K562 (cell line): ENCODE results near the gene RNF103. TPM values are rescaled to one million over a fixed set of nuclear protein-coding genes. Genes with fewer than 3 reads are reported as not detected.
A peak's percentile ranks its signal among the peaks of the same experiment; 100 is the strongest.

Source experiments
- ATAC-seq: fragments of 200-7000 bp; cut with Tn5 transposase; 3 replicates; pipeline ENCODE4 v1.9.1; 2020; ENCODE audit warnings: moderate library complexity
- BruUV-seq: library from RNA; stranded (reverse); fragments of 400-500 nt; replicated peaks from 2 replicates; lab custom pipeline; 2021; lab: Mats Ljungman, UMichigan
- CTCF ChIA-PET: fragments of 300-600 bp; formaldehyde crosslinking; extraction: SDS; loops from one replicate; lab custom pipeline; 2021; ENCODE audit warnings: low intra/inter-chr PET ratio; lab: Yijun Ruan, JAX
- POLR2A ChIA-PET: fragments of 300-600, 350-650 bp; sonication (Branson Sonifier 250); formaldehyde crosslinking; extraction: SDS; loops from one replicate; lab custom pipeline; 2021; ENCODE audit warnings: antibody characterized with exemption, inconsistent platforms; lab: Yijun Ruan, JAX
- DNase-seq, 4 experiments: peaks; one replicate each; pipeline versions ENCODE4 v3.0.0 to v3.0.0-alpha.2; 2011 to 2018; ENCODE audit warnings: low spot score in 3 of 4, mixed read lengths in 3 of 4; ENCODE audit errors: extremely low read depth in 1 of 4
- FAIRE-seq: peaks from 2 replicates; lab custom pipeline; 2011; peaks lifted over from hg19 to GRCh38; lab: Jason Lieb, UNC
- H2AFZ ChIP-seq: 2 replicates; pipeline ENCODE4 v1.6.0; 2011; ENCODE audit warnings: low read depth, low read length, control low read depth, inconsistent platforms
- H3K27ac ChIP-seq: fragments of 200-600 bp; 3 replicates; pipeline ENCODE4 v1.8.0; 2011; ENCODE audit warnings: low read depth, mild to moderate bottlenecking, control low read depth, inconsistent platforms, low read length, moderate library complexity, mixed read lengths; ENCODE audit errors: extremely low read depth
- H3K27me3 ChIP-seq, 2 experiments: fragments of 300-600 bp in 1 of 2; 2 replicates in 1 of 2; 3 replicates in 1 of 2; pipeline versions ENCODE4 v1.6.0 to v1.8.0; 2011; ENCODE audit warnings: inconsistent platforms in 2 of 2, low read length in 2 of 2, mild to moderate bottlenecking in 1 of 2, mixed read lengths in 1 of 2, moderate library complexity in 1 of 2; ENCODE audit not compliant: control insufficient read depth in 2 of 2, insufficient read depth in 2 of 2
- H3K36me3 ChIP-seq: fragments of 300-600 bp; 3 replicates; pipeline ENCODE4 v1.8.0; 2011; ENCODE audit warnings: mild to moderate bottlenecking, low read length, inconsistent platforms; ENCODE audit not compliant: control insufficient read depth, insufficient read depth
- H3K4me1 ChIP-seq, 2 experiments: fragments of 200-600 bp in 1 of 2; replicated peaks in 1 of 2; 2 replicates in 1 of 2; 3 replicates in 1 of 2; pipeline versions ENCODE4 v1.5.1 to v1.8.0; 2011; ENCODE audit warnings: inconsistent platforms in 2 of 2, low read length in 2 of 2, mild to moderate bottlenecking in 1 of 2, mixed read lengths in 1 of 2, moderate library complexity in 1 of 2; ENCODE audit not compliant: control insufficient read depth in 2 of 2, insufficient read depth in 2 of 2
- H3K4me2 ChIP-seq: 2 replicates; pipeline ENCODE4 v1.6.1; 2011; ENCODE audit warnings: low read length, control low read depth, inconsistent platforms, mixed read lengths; ENCODE audit not compliant: insufficient read depth
- H3K4me3 ChIP-seq: fragments of 200-600 bp; sonication (generic), shearing (Covaris generic); 2 replicates; pipeline ENCODE4 v1.5.1; 2016; ENCODE audit warnings: control low read depth, inconsistent platforms
- H3K79me2 ChIP-seq: fragments of 200-600 bp; 3 replicates; pipeline ENCODE4 v1.8.0; 2011; ENCODE audit warnings: low read length, inconsistent platforms; ENCODE audit not compliant: control insufficient read depth, insufficient read depth
- H3K9ac ChIP-seq, 2 experiments: 2 replicates each; pipeline versions ENCODE4 v1.6.0 to v1.6.1; 2011; ENCODE audit warnings: low read depth in 2 of 2, low read length in 2 of 2, control low read depth in 1 of 2, inconsistent platforms in 1 of 2, mild to moderate bottlenecking in 1 of 2, mixed read lengths in 1 of 2; ENCODE audit not compliant: insufficient read depth in 1 of 2
- H3K9me1 ChIP-seq: one replicate; pipeline ENCODE4 v1.6.0; 2011; ENCODE audit warnings: inconsistent platforms, mild to moderate bottlenecking, low read length, moderate library complexity; ENCODE audit not compliant: control insufficient read depth, insufficient read depth
- H3K9me3 ChIP-seq: replicated peaks from 2 replicates; pipeline ENCODE4 v1.5.1; 2011; ENCODE audit warnings: low read depth, low read length, inconsistent platforms; ENCODE audit not compliant: control insufficient read depth, insufficient read depth
- H4K20me1 ChIP-seq: replicated peaks from 2 replicates; pipeline ENCODE4 v1.6.1; 2011; ENCODE audit warnings: low read length, inconsistent platforms, mixed read lengths; ENCODE audit not compliant: control insufficient read depth, insufficient read depth
- ATF7 ChIP-seq: fragments of 450-650 bp; IDR thresholded peaks from 2 replicates; pipeline ENCODE4 v1.7.1; 2014; ENCODE audit warnings: mild to moderate bottlenecking, moderate library complexity
- ELF1 ChIP-seq: fragments of 200-800 bp; sonication (Bioruptor generic); IDR thresholded peaks from 2 replicates; pipeline ENCODE4 v1.6.1; 2016; ENCODE audit warnings: missing genetic modification characterization, missing compliant biosample characterization
- HDAC1 ChIP-seq, 2 experiments: fragments of 450-650 bp; IDR thresholded peaks; 2 replicates each; pipeline ENCODE4 v1.6.1; 2016 to 2017; ENCODE audit warnings: inconsistent platforms in 1 of 2, mild to moderate bottlenecking in 1 of 2, moderate library complexity in 1 of 2
- L3MBTL2 ChIP-seq: fragments of 450-650 bp; IDR thresholded peaks from 2 replicates; pipeline ENCODE4 v1.6.1; 2016; ENCODE audit warnings: mild to moderate bottlenecking, moderate library complexity
- MBD1 ChIP-seq: fragments of 250-450 bp; sonication (Bioruptor Pico); IDR thresholded peaks from 2 replicates; pipeline ENCODE4 v1.8.0; 2022; ENCODE audit warnings: inconsistent platforms
- MNT ChIP-seq, 2 experiments: fragments of 450-650 bp; conservative IDR thresholded peaks; 2 replicates each; pipeline ENCODE4 v1.6.1; 2017; ENCODE audit warnings: mild to moderate bottlenecking in 2 of 2, moderate library complexity in 2 of 2
- NR2C2 ChIP-seq, 2 experiments: fragments of 200-800 bp in 1 of 2; sonication (Bioruptor generic) in 1 of 2; sonication (generic) in 1 of 2; formaldehyde crosslinking in 1 of 2; IDR thresholded peaks; 2 replicates each; pipeline versions ENCODE4 v1.6.1 to v1.8.0; 2016 to 2022; ENCODE audit warnings: mild to moderate bottlenecking in 1 of 2, missing compliant biosample characterization in 1 of 2, missing genetic modification characterization in 1 of 2, missing genetic modification reagents in 1 of 2
- POLR2B ChIP-seq: fragments of 450-650 bp; IDR thresholded peaks from 2 replicates; pipeline ENCODE4 v1.6.1; 2018; ENCODE audit warnings: low read depth; ENCODE audit not compliant: partially characterized antibody
- SIN3B ChIP-seq: fragments of 450-650 bp; IDR thresholded peaks from 2 replicates; pipeline ENCODE4 v1.6.1; 2017; ENCODE audit warnings: low read depth, mild to moderate bottlenecking, moderate library complexity
- STAT6 ChIP-seq: sonication (generic); formaldehyde crosslinking; IDR thresholded peaks from 2 replicates; pipeline ENCODE4 v1.8.1; 2023; ENCODE audit warnings: mild to moderate bottlenecking, missing genetic modification reagents
- ZNF699 ChIP-seq: fragments of 250-450 bp; sonication (Bioruptor Pico); IDR thresholded peaks from 2 replicates; pipeline ENCODE4 v1.8.0; 2021; ENCODE audit warnings: mild to moderate bottlenecking, moderate library complexity; ENCODE audit not compliant: insufficient replicate concordance
- WGBS: fragments of 100-300 bp; shearing (Covaris generic); methylation state at CpG from one replicate; pipeline ENCODE4 v1.1.6; 2016; ENCODE audit warnings: low coverage, mixed read lengths; ENCODE audit not compliant: insufficient coverage; ENCODE audit errors: missing lambda C conversion rate; 5-methylcytosine and 5-hydroxymethylcytosine counted together
- in situ Hi-C: fragments of 300-500 bp; cut with MboI; formaldehyde crosslinking; loops from 4 replicates; pipeline ENCODE4 v1.15.0; 2018; ENCODE audit warnings: inconsistent platforms, mixed read lengths
- intact Hi-C: fragments of 100-400 bp; cut with micrococcal nuclease; formaldehyde crosslinking; loops from 2 replicates; pipeline ENCODE4 v1.14.2; 2022
- polyA plus RNA-seq, 8 experiments: library from polyadenylated mRNA; depleted of rRNA in 4 of 8; stranded (reverse) in 5 of 8; unstranded in 3 of 8; fragments of >200 nt; fragmentation: Nextera tagmentation in 2 of 8; fragmentation: Illumina TruSeq in 1 of 8; extraction: Ambion mirVana in 2 of 8; extraction: Trizol in 1 of 8; gene quantifications; 2 replicates each; pipeline versions ENCODE4 v1.2.1 to v1.2.3, GENCODE V29; 2011 to 2014; ENCODE audit warnings: inconsistent platforms in 1 of 8, missing spikeins in 1 of 8
- total RNA-seq, 7 experiments: library from RNA; depleted of rRNA in 6 of 7; stranded (reverse); fragments of >200 nt in 6 of 7; fragmentation: Illumina TruSeq in 2 of 7; extraction: Trizol in 2 of 7; gene quantifications; 2 replicates each; pipeline versions ENCODE4 v1.2.1 to v1.2.3, GENCODE V29; 2011 to 2021; ENCODE audit warnings: low replicate concordance in 1 of 7

Gene RNF103
- total and polyA plus RNA-seq, 9 of the 15 experiments (the other 6 are each of a cell fraction or from before 2014, with no cell fraction given) = 1.2 to 6.8 (median 4.6) TPM

- TSS peak; percentile 33 for BruUV-seq
- peak overlapping the region; percentile 91 for H3K4me2 ChIP-seq
- peaks cover 28% of the 10 kb centered on the region for H3K79me2 ChIP-seq
- peak overlapping the region; percentile 25; the same call in 1 of the 2 replicates for H2AFZ ChIP-seq
- H3K9ac ChIP-seq = peak overlapping the region in 1 of 2 experiments; percentile 73; a peak in 2 of 4 replicates
- H4K20me1 ChIP-seq = peaks cover 6% of the 10 kb centered on the region; the same call in 1 of the 2 replicates
- no peaks in the 10 kb centered on the region for H3K27me3 ChIP-seq
- peak overlapping the region; percentile 85; the same call in 2 of the 3 replicates for H3K27ac ChIP-seq
- in situ Hi-C loops = no loop called here
- H3K9me3 ChIP-seq = no peaks in the 10 kb centered on the region
- 4% methylated on average over 6 of the region's 6 CpGs for WGBS
- peak overlapping the region; percentile 61 for H3K4me3 ChIP-seq
- POLR2A ChIA-PET = interaction anchor here (0.6 to 1.7 kb wide), 9 partner anchors 9 to 180 kb away, joined by 3 to 6 read pairs (median 4); partner anchors contain the start of gene KDM3A
- H3K4me1 ChIP-seq = peaks cover 4 to 13% of the 10 kb centered on the region in 2 experiments; a peak in 4 of 5 replicates
- no peaks in the 10 kb centered on the region for H3K9me1 ChIP-seq
- FAIRE-seq = peak; percentile 72
- CTCF ChIA-PET = interaction anchor here (0.6 to 0.7 kb wide), 2 partner anchors 53 to 138 kb away, joined by 3 to 4 read pairs; no protein-coding TSS in a partner anchor
- no peak for ATAC-seq
- DNase-seq = peak in 1 of 4 experiments; percentile 23
- peaks cover 9% of the 10 kb centered on the region; the same call in 1 of the 3 replicates for H3K36me3 ChIP-seq
- intact Hi-C loops = loop anchor here (5.0 kb wide), 2 partner anchors 54 to 179 kb away; partner anchors contain the start of gene KDM3A
- no peak for TF ChIP-seq L3MBTL2
- no peak for TF ChIP-seq ZNF699 (CRISPR knock-in tag)
- 0 out of 4 replicates have a peak, but pooled peaks of 1 of the 2 experiments have one; percentile 28 for TF ChIP-seq HDAC1 (IDR thresholded peaks at IDR 0.05)
- peak; percentile 58 for TF ChIP-seq ELF1 (tag)
- no peak for TF ChIP-seq STAT6
- no peak for TF ChIP-seq SIN3B
- TF ChIP-seq MBD1 = no peak
- TF ChIP-seq ATF7 = no peak
- TF ChIP-seq POLR2B = peak; percentile 17
- no peak for TF ChIP-seq NR2C2 (CRISPR knock-in tag; IDR thresholded peaks at IDR 0.05)
- TF ChIP-seq NR2C2 (tag; IDR thresholded peaks at IDR 0.05) = no peak
- TF ChIP-seq MNT (conservative IDR thresholded peaks at IDR 0.05) = 0 out of 4 replicates have a peak, but pooled peaks of 1 of the 2 experiments have one; percentile 9
Observed at GRCh38 chr2:86621280-86621943, 2.3 kb downstream of the RNF103 start.
